Measurements from ENCODE around the gene OPCML. TPM values are rescaled to one million over a fixed set of nuclear protein-coding genes. Genes with fewer than 3 reads are reported as not detected.
A peak's percentile ranks its signal among the peaks of the same experiment; 100 is the strongest.

OPCML gene
- total RNA-seq, 1 donor from 2014 or later = not detected

- no peak overlapping the region for H3K27ac ChIP-seq
- no peaks in the 10 kb centered on the region for H3K27me3 ChIP-seq
- intact Hi-C loops (cut with DNase I) = no loop called here
- no peak for TF ChIP-seq POLR2AphosphoS5 (IDR thresholded peaks at IDR 0.05; ENCODE audit: insufficient read depth in 1 of 2, low read depth in 1 of 2)
- no peak for TF ChIP-seq POLR2A (IDR thresholded peaks at IDR 0.05)
- no peak for TF ChIP-seq CTCF (IDR thresholded peaks at IDR 0.05)
- H3K36me3 ChIP-seq = no peaks in the 10 kb centered on the region
- no peak overlapping the region for H3K4me3 ChIP-seq
- DNase-seq (ENCODE audit: extremely low spot score in 2 of 2) = no peak
- H3K9me3 ChIP-seq = no peaks in the 10 kb centered on the region
- H3K4me1 ChIP-seq = no peaks in the 10 kb centered on the region
Measured at GRCh38 chr11:133506023-133506422, 26.3 kb downstream of the OPCML start.

GRCh38 chr11:133504906-133505305 lies 27.4 kb downstream of the OPCML start:
- Histone ChIP-seq H3K27me3 (no peaks in the 10 kb centered on the region), H3K36me3 (no peaks in the 10 kb centered on the region), H3K27ac (no peak overlapping the region), H3K9me3 (no peaks in the 10 kb centered on the region), H3K4me1 (no peaks in the 10 kb centered on the region), H3K4me3 (no peak overlapping the region)
- DNase-seq (ENCODE audit: extremely low spot score in 2 of 2) = peak in 1 of 2 donors; percentile 52
- intact Hi-C loops (cut with DNase I) = no loop called here
- TF ChIP-seq CTCF (IDR thresholded peaks at IDR 0.05) (no peak), POLR2A (IDR thresholded peaks at IDR 0.05) (no peak), POLR2AphosphoS5 (IDR thresholded peaks at IDR 0.05; ENCODE audit: insufficient read depth in 1 of 2, low read depth in 1 of 2) (no peak)

GRCh38 chr11:133503776-133504175 lies 28.5 kb downstream of the OPCML start:
- Histone ChIP-seq H3K9me3 (no peaks in the 10 kb centered on the region), H3K4me1 (no peaks in the 10 kb centered on the region), H3K27ac (no peak overlapping the region), H3K4me3 (no peak overlapping the region), H3K36me3 (no peaks in the 10 kb centered on the region), H3K27me3 (no peaks in the 10 kb centered on the region)
- TF ChIP-seq POLR2A (IDR thresholded peaks at IDR 0.05) (no peak), CTCF (IDR thresholded peaks at IDR 0.05) (no peak), POLR2AphosphoS5 (IDR thresholded peaks at IDR 0.05; ENCODE audit: insufficient read depth in 1 of 2, low read depth in 1 of 2) (no peak)
- DNase-seq (ENCODE audit: extremely low spot score in 2 of 2) = peak; percentile 46 to 54
- intact Hi-C loops (cut with DNase I) = no loop called here

- no peak overlapping the region for H3K27ac ChIP-seq
- no peaks in the 10 kb centered on the region for H3K4me1 ChIP-seq
- H3K4me3 ChIP-seq = no peak overlapping the region
- H3K27me3 ChIP-seq = no peaks in the 10 kb centered on the region
- no peaks in the 10 kb centered on the region for H3K36me3 ChIP-seq
- TF ChIP-seq POLR2AphosphoS5 (IDR thresholded peaks at IDR 0.05; ENCODE audit: insufficient read depth in 1 of 2, low read depth in 1 of 2) = no peak
- no peak for TF ChIP-seq POLR2A (IDR thresholded peaks at IDR 0.05)
- intact Hi-C loops (cut with DNase I) = no loop called here
- DNase-seq (ENCODE audit: extremely low spot score in 2 of 2) = peak; percentile 44 to 46
- no peaks in the 10 kb centered on the region for H3K9me3 ChIP-seq
Measured at GRCh38 chr11:133503236-133503635, 29.1 kb downstream of the OPCML start.

GRCh38 chr11:133501643-133502539 lies 30.4 kb downstream of the OPCML start:
- no peak overlapping the region for H3K4me3 ChIP-seq
- TF ChIP-seq POLR2A (IDR thresholded peaks at IDR 0.05) (no peak), POLR2AphosphoS5 (IDR thresholded peaks at IDR 0.05; ENCODE audit: insufficient read depth in 1 of 2, low read depth in 1 of 2) (no peak), CTCF (IDR thresholded peaks at IDR 0.05) (no peak)
- peak; percentile 64 to 69 for DNase-seq (ENCODE audit: extremely low spot score in 2 of 2)

More at GRCh38 chr11:133501643-133502539, 30.4 kb downstream of the OPCML start:
- Histone ChIP-seq H3K9me3 (no peaks in the 10 kb centered on the region), H3K4me1 (no peaks in the 10 kb centered on the region), H3K27ac (no peak overlapping the region), H3K27me3 (no peaks in the 10 kb centered on the region), H3K36me3 (no peaks in the 10 kb centered on the region)
- intact Hi-C loops (cut with DNase I) = no loop called here

Data from vagina (tissue), 2 donors.